Neutrophil (primary cell): ENCODE data around the gene NOC2L.

Experiments used
- H3K27ac ChIP-seq: fragments of 200-600 bp; sonication (generic); 2 replicates; pipeline ENCODE4 v1.5.1; 2016; ENCODE audit warnings: mild to moderate bottlenecking, moderate library complexity
- H3K27me3 ChIP-seq: fragments of 200-600 bp; sonication (generic); 2 replicates; pipeline ENCODE4 v1.6.0; 2016; ENCODE audit warnings: mild to moderate bottlenecking
- H3K36me3 ChIP-seq: fragments of 200-600 bp; sonication (generic); 2 replicates; pipeline ENCODE4 v1.5.1; 2017
- H3K4me1 ChIP-seq, 2 experiments: fragments of 200-600 bp in 1 of 2; sonication (generic) in 1 of 2; 1 replicate in 1 of 2; 2 replicates in 1 of 2; pipeline versions ENCODE4 v1.5.1 to v1.6.1; 2013 to 2016; ENCODE audit warnings: low read depth in 1 of 2, low read length in 1 of 2, mild to moderate bottlenecking in 1 of 2, moderate library complexity in 1 of 2; ENCODE audit not compliant: control insufficient read depth in 1 of 2, insufficient read depth in 1 of 2
- H3K4me3 ChIP-seq, 2 experiments: fragments of 200-600 bp in 1 of 2; sonication (generic) in 1 of 2; 1 replicate in 1 of 2; 2 replicates in 1 of 2; pipeline ENCODE4 v1.5.1; 2013 to 2016; ENCODE audit warnings: low read depth in 1 of 2, low read length in 1 of 2, mild to moderate bottlenecking in 1 of 2, moderate library complexity in 1 of 2
- H3K9me3 ChIP-seq: fragments of 200-600 bp; sonication (generic); 2 replicates; pipeline ENCODE4 v1.5.1; 2016
- CTCF ChIP-seq: fragments of 200-600 bp; sonication (generic); IDR thresholded peaks from 2 replicates; pipeline ENCODE4 v1.5.1; 2016; ENCODE audit warnings: antibody characterized with exemption

Gene NOC2L

GRCh38 chr1:928825-929661 lies 30.0 kb downstream of the NOC2L start:
- Histone ChIP-seq H3K9me3 (no peaks in the 10 kb centered on the region), H3K36me3 (no peaks in the 10 kb centered on the region), H3K27me3 (peaks cover 92% of the 10 kb centered on the region), H3K4me1 (peaks cover 2 to 7% of the 10 kb centered on the region in 2 experiments), H3K27ac (no peak overlapping the region), H3K4me3 (no peak overlapping the region)
- no peak for TF ChIP-seq CTCF

DNA sequence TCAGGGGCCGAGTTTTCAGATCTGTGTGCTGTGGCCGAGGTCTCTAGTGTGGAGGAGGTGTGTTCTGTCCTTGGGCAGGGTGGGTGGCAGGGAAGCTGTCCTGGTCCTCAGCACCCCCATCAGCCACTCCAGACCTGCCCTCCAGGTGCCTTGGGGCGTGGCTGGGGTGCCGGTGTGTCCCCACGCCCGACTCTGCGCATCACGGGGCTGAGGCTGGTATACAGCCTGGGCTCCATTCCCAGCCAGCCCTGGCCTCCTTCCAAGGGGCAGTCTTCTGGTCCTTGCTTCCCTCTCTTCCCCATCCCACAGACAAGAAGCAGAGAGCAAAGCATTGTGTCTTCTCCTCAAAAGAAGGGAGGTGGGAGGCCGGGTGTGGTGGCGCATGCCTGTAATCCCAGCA lies 31.3 kb downstream of the NOC2L start:
- Histone ChIP-seq H3K36me3 (no peaks in the 10 kb centered on the region), H3K9me3 (no peaks in the 10 kb centered on the region), H3K27me3 (peaks cover 94% of the 10 kb centered on the region), H3K4me1 (peaks cover 11 to 19% of the 10 kb centered on the region in 2 experiments), H3K27ac (no peak overlapping the region), H3K4me3 (no peak overlapping the region)
- TF ChIP-seq CTCF = no peak

DNA sequence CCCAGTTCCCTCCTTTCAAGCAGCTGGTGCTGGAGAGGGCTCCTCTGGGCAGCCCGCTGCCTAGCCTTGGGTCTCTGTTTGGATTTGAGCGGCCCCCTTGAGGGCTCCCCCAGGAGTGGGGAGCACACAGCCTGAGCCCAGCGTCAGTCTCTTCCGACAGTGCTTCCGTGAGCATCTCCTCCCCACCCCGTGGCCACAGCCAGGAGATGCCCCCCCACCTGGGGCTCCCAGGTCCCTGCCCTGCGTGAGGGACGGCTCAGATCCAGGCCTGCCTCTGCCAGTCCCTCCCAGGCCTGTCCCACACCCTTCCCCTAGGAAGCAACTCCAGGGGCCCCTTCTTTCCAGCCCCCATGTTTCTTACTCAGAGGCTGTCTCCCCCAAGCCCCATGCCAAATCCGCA lies 31.8 kb downstream of the NOC2L start:
- no peak for TF ChIP-seq CTCF
- H3K27ac ChIP-seq = no peak overlapping the region
- H3K36me3 ChIP-seq = no peaks in the 10 kb centered on the region
- H3K4me3 ChIP-seq = no peak overlapping the region
- peaks cover 11 to 19% of the 10 kb centered on the region in 2 experiments for H3K4me1 ChIP-seq
- H3K27me3 ChIP-seq = peaks cover 94% of the 10 kb centered on the region
- no peaks in the 10 kb centered on the region for H3K9me3 ChIP-seq

- H3K27me3 ChIP-seq = peaks cover 94% of the 10 kb centered on the region
- H3K4me3 ChIP-seq = no peak overlapping the region
Measured at GRCh38 chr1:925561-926421, 33.3 kb downstream of the NOC2L start.

More at GRCh38 chr1:925561-926421, 33.3 kb downstream of the NOC2L start:
- Histone ChIP-seq H3K36me3 (no peaks in the 10 kb centered on the region), H3K4me1 (peaks cover 11 to 19% of the 10 kb centered on the region in 2 experiments), H3K27ac (no peak overlapping the region), H3K9me3 (no peaks in the 10 kb centered on the region)
- no peak for TF ChIP-seq CTCF
